Suprapubic skin (tissue), 4 donors: ENCODE measurements around the gene CTAGE4.

Source experiments
- CTCF ChIP-seq, 2 donors: fragments of 200-600 bp in 1 of 2; fragments of 450-650 bp in 1 of 2; sonication (generic) in 1 of 2; IDR thresholded peaks; one replicate each; pipeline ENCODE4 v1.5.1; 2016 to 2019; ENCODE audit warnings: antibody characterized with exemption in 2 of 2, mild to moderate bottlenecking in 1 of 2, moderate library complexity in 1 of 2
- POLR2A ChIP-seq, 2 donors: fragments of 450-650 bp; IDR thresholded peaks; one replicate each; pipeline ENCODE4 v1.6.1; 2017; ENCODE audit warnings: antibody characterized with exemption in 2 of 2, mild to moderate bottlenecking in 2 of 2, moderate library complexity in 2 of 2
- POLR2AphosphoS5 ChIP-seq, 3 donors: sonication (generic); formaldehyde crosslinking; IDR thresholded peaks; one replicate each; pipeline ENCODE4 v1.6.1; 2017; ENCODE audit warnings: antibody characterized with exemption in 3 of 3

GRCh38 chr7:144174613-144175012 lies 8.7 kb upstream of the CTAGE4 start:
- no peak for TF ChIP-seq CTCF (IDR thresholded peaks at IDR 0.05)
- TF ChIP-seq POLR2A (IDR thresholded peaks at IDR 0.05): no peak
- TF ChIP-seq POLR2AphosphoS5 (IDR thresholded peaks at IDR 0.05): no peak
